AG09319 (cell line): ENCODE data around the gene RET.

Source experiments
- DNase-seq: peaks from one replicate; pipeline ENCODE4 v3.0.0-alpha.2; 2010; ENCODE audit warnings: low read depth; ENCODE audit errors: extremely low read depth
- TF ChIP-seq, protein P1 (sequence below): IDR thresholded peaks from 2 replicates; pipeline ENCODE4 v1.5.1; 2011; ENCODE audit warnings: low read depth, mild to moderate bottlenecking, inconsistent platforms, low read length, moderate library complexity

Gene RET

GRCh38 chr10:43135064-43135463 lies 58.2 kb downstream of the RET start:
- TF ChIP-seq, protein P1, sequence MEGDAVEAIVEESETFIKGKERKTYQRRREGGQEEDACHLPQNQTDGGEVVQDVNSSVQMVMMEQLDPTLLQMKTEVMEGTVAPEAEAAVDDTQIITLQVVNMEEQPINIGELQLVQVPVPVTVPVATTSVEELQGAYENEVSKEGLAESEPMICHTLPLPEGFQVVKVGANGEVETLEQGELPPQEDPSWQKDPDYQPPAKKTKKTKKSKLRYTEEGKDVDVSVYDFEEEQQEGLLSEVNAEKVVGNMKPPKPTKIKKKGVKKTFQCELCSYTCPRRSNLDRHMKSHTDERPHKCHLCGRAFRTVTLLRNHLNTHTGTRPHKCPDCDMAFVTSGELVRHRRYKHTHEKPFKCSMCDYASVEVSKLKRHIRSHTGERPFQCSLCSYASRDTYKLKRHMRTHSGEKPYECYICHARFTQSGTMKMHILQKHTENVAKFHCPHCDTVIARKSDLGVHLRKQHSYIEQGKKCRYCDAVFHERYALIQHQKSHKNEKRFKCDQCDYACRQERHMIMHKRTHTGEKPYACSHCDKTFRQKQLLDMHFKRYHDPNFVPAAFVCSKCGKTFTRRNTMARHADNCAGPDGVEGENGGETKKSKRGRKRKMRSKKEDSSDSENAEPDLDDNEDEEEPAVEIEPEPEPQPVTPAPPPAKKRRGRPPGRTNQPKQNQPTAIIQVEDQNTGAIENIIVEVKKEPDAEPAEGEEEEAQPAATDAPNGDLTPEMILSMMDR, result no peak
- DNase-seq, result no peak

DNA sequence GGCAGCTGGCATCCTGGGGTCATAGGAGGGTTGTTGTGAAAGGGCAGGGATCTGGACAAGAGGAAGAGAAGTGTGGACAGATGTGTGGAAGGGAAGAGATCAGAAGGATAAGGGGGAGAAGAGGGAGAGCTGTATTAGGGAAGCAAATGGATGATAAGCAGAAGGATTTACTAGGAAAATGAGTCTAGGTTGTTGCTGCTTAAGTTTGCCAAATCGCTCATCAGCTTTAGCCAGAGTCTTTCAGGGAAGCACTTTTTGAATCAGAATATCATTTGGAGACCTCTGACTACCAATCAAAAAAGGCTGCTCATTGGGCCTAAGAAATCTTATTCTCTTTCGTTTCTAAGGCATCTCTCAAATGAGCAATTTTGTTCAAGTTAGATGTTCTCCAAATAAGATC lies 58.8 kb downstream of the RET start:
- TF ChIP-seq, protein P1, result no peak
- DNase-seq, result no peak

DNA sequence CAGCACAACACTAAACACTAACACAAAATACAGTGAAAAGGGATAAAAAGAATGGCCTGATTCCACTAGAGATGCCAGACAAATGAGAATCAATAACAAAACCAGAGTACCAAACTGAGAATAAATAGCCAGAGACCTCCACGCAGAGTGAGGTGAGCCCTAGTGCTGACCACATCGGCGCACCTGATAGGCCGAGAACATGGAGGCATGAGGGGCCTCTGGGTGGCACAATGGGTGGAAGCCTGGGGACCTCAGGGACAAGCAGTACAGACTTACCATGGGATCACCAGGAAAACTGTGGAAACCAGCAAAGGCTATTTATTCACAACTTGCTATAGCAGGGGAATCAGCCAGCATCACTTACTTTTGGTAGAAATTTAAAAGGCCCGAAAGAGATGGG lies 59.6 kb downstream of the RET start:
- no peak for DNase-seq
- TF ChIP-seq, protein P1, result no peak

DNA sequence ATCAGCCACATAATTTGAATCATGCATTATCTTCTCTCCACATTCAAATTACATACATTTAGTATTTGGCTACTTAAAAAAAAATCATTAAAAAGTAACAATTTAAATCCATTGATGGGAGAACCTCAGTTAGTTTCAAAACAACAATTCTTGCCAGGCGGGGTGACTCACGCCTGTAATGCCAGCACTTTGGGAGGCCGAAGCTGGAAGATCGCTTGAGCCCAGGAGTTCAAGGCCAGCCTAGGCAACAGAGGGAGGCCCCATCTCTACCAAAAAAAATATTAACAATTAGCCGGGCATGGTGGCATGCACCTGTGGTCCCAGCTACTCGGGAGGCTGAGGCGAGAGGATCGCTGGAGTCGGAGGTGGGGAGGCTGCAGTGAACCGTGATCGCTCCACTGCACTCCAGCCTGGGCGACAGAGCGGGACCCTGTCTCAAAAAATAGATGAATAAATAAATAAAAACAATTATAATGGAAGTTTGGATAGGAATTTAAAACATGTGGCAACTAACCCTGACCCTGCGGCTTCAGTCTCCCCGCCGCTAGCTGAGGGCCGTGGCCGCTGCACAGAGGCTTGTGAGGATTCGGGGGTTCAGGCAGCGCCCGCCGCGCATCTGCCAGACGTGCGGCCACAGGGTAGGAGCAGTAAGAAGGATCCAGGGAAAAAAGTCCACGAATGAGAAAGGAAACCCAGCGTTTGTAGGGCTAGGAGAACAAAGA lies 60.3 kb downstream of the RET start:
- DNase-seq, result no peak
- TF ChIP-seq, protein P1, result no peak

DNA sequence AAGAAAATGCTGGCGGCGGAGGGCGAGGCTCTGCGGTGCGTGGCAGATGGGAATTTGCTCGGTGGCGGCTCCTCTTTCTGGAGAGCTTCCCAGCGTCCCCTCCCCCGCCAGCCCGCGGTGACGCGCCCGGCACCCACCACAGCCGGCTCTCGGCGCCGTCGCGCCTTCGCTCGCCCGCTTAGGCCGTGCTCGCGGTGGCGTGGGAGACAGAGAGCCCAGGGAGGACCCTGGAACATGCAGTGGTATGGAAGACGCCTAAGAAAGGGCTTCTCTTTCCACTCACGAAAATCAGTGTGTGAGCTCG lies 60.8 kb downstream of the RET start:
- TF ChIP-seq, protein P1, result peak; percentile 19
- peak; percentile 39 for DNase-seq

- TF ChIP-seq, protein P1, result no peak
Measured at GRCh38 chr10:43138021-43138756, 61.3 kb downstream of the RET start, which contains the start of gene CSGALNACT2. Gene CSGALNACT2 (plus strand): TSS chr10:43138445. CDS start chr10:43155150, 16,705 bp downstream.

GRCh38 chr10:43138757-43139241 lies 61.9 kb downstream of the RET start:
- DNase-seq, result no peak
- TF ChIP-seq, protein P1, result no peak; the same call in 1 of the 2 replicates

More at GRCh38 chr10:43138021-43138756, 61.3 kb downstream of the RET start, which contains the start of gene CSGALNACT2:
- DNase-seq, result peak; percentile 60
